HEK293 (cell line): ENCODE measurements around the gene IMMP2L.

Experiments
- CTCF ChIA-PET: fragments of 350-600 bp; formaldehyde crosslinking; extraction: SDS; loops from one replicate; lab custom pipeline; 2021; ENCODE audit warnings: antibody characterized with exemption; lab: Yijun Ruan, JAX
- POLR2A ChIA-PET: fragments of 300-600 bp; formaldehyde crosslinking; extraction: SDS; loops from one replicate; lab custom pipeline; 2020; ENCODE audit warnings: antibody characterized with exemption, inconsistent platforms; lab: Yijun Ruan, JAX
- H3K27ac ChIP-seq: fragments of 200-500 bp; sonication (Bioruptor generic); 2 replicates; pipeline ENCODE4 v1.5.1; 2014; ENCODE audit warnings: low read depth, low read length, control low read depth, inconsistent platforms; ENCODE audit errors: extremely low read depth
- H3K36me3 ChIP-seq, 2 experiments: fragments of 200-500 bp in 1 of 2; sonication (Bioruptor generic) in 1 of 2; 1 replicate in 1 of 2; 2 replicates in 1 of 2; pipeline ENCODE4 v1.5.1; 2014 to 2017; ENCODE audit warnings: inconsistent platforms in 2 of 2, low read length in 2 of 2; ENCODE audit not compliant: control insufficient read depth in 2 of 2, insufficient read depth in 1 of 2
- H3K4me1 ChIP-seq: fragments of 200-500 bp; sonication (Bioruptor generic); 2 replicates; pipeline ENCODE4 v1.5.1; 2014; ENCODE audit warnings: mild to moderate bottlenecking, low read length, inconsistent platforms; ENCODE audit not compliant: control insufficient read depth, insufficient read depth
- H3K4me3 ChIP-seq: 2 replicates; pipeline ENCODE4 v1.5.1; 2011; ENCODE audit warnings: low read depth, mild to moderate bottlenecking, control low read depth, low read length, moderate library complexity
- H3K9me3 ChIP-seq: fragments of 200-500 bp; sonication (Bioruptor generic); 2 replicates; pipeline ENCODE4 v1.5.1; 2014; ENCODE audit warnings: low read depth, low read length, inconsistent platforms; ENCODE audit not compliant: control insufficient read depth, insufficient read depth
- EGR2 ChIP-seq: fragments of 450-650 bp; formaldehyde crosslinking; IDR thresholded peaks from 2 replicates; pipeline ENCODE4 v1.5.1; 2016; ENCODE audit warnings: low read depth, missing biosample characterization, missing genetic modification characterization
- MYNN ChIP-seq: fragments of 450-650 bp; formaldehyde crosslinking; IDR thresholded peaks from 2 replicates; pipeline ENCODE4 v1.5.1; 2016; ENCODE audit warnings: missing biosample characterization, missing genetic modification characterization, borderline replicate concordance
- SP7 ChIP-seq: fragments of 450-650 bp; formaldehyde crosslinking; IDR thresholded peaks from 2 replicates; pipeline ENCODE4 v1.5.1; 2016; ENCODE audit warnings: missing biosample characterization, missing genetic modification characterization
- ZBTB1 ChIP-seq: fragments of 450-650 bp; formaldehyde crosslinking; IDR thresholded peaks from 2 replicates; pipeline ENCODE4 v1.5.1; 2016; ENCODE audit warnings: missing biosample characterization, missing genetic modification characterization
- ZNF133 ChIP-seq: fragments of 450-650 bp; formaldehyde crosslinking; IDR thresholded peaks from 2 replicates; pipeline ENCODE4 v1.5.1; 2016; ENCODE audit warnings: missing biosample characterization, missing genetic modification characterization
- ZNF175 ChIP-seq: fragments of 450-650 bp; formaldehyde crosslinking; IDR thresholded peaks from 2 replicates; pipeline ENCODE4 v1.5.1; 2016; ENCODE audit warnings: missing biosample characterization, missing genetic modification characterization
- ZNF184 ChIP-seq: fragments of 450-650 bp; IDR thresholded peaks from 2 replicates; pipeline ENCODE4 v1.5.1; 2018; ENCODE audit warnings: missing biosample characterization, mild to moderate bottlenecking, missing genetic modification characterization
- ZNF394 ChIP-seq: fragments of 450-650 bp; formaldehyde crosslinking; IDR thresholded peaks from 2 replicates; pipeline ENCODE4 v1.5.1; 2016; ENCODE audit warnings: missing biosample characterization, missing genetic modification characterization, mild to moderate bottlenecking, moderate library complexity, borderline replicate concordance
- ZNF629 ChIP-seq: fragments of 450-650 bp; formaldehyde crosslinking; IDR thresholded peaks from 2 replicates; pipeline ENCODE4 v1.5.1; 2017; ENCODE audit warnings: missing biosample characterization, missing genetic modification characterization
- ZNF677 ChIP-seq: fragments of 450-650 bp; IDR thresholded peaks from 2 replicates; pipeline ENCODE4 v1.5.0; 2018; ENCODE audit warnings: missing biosample characterization, mild to moderate bottlenecking, missing genetic modification characterization, moderate library complexity
- ZNF701 ChIP-seq: fragments of 450-650 bp; formaldehyde crosslinking; IDR thresholded peaks from 2 replicates; pipeline ENCODE4 v1.5.1; 2016; ENCODE audit warnings: missing biosample characterization, missing genetic modification characterization
- ZNF777 ChIP-seq: fragments of 450-650 bp; formaldehyde crosslinking; IDR thresholded peaks from 2 replicates; pipeline ENCODE4 v1.5.1; 2017; ENCODE audit warnings: missing biosample characterization, missing genetic modification characterization, borderline replicate concordance
- TF ChIP-seq, protein P1 (sequence below): fragments of 450-650 bp; formaldehyde crosslinking; IDR thresholded peaks from 2 replicates; pipeline ENCODE4 v1.5.1; 2017; ENCODE audit warnings: missing biosample characterization, missing genetic modification characterization
- TF ChIP-seq, protein P2 (sequence below): fragments of 450-650 bp; formaldehyde crosslinking; IDR thresholded peaks from 2 replicates; pipeline ENCODE4 v1.5.1; 2016; ENCODE audit warnings: missing biosample characterization, missing genetic modification characterization
- TF ChIP-seq, protein P3 (sequence below): sonication (generic); formaldehyde crosslinking; IDR thresholded peaks from 2 replicates; pipeline ENCODE4 v1.8.1; 2022; ENCODE audit warnings: mild to moderate bottlenecking, moderate library complexity, missing genetic modification reagents
- TF ChIP-seq, protein P4 (sequence below): fragments of 450-650 bp; formaldehyde crosslinking; IDR thresholded peaks from 2 replicates; pipeline ENCODE4 v1.5.1; 2016; ENCODE audit warnings: missing biosample characterization, missing genetic modification characterization, borderline replicate concordance
- TF ChIP-seq, protein P5 (sequence below): fragments of 450-650 bp; formaldehyde crosslinking; IDR thresholded peaks from 2 replicates; pipeline ENCODE4 v1.5.1; 2016; ENCODE audit warnings: missing biosample characterization, missing genetic modification characterization, borderline replicate concordance

The IMMP2L gene

DNA sequence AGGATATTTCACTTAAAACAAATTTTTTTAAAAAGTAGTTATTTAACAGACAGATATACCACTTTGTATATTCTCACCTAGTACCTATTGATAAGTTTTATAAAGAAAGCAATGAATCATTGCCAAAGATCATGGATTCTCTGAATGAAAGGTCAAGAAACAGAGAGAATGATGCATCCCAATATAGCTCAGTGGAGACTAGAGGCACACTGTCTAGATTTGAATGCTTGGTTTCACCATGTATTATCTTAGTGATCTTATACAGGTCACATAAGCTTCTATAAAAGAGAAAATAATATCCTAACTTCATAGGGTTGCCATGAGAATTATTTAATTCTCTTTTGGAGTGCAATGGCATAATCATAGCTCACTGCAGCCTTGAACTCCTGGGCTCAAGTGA is 558.4 kb downstream of the IMMP2L start:
- ChIA-PET CTCF (no interaction called here), POLR2A (no interaction called here)
- Histone ChIP-seq H3K4me3 (no peak overlapping the region), H3K4me1 (no peaks in the 10 kb centered on the region), H3K9me3 (no peaks in the 10 kb centered on the region), H3K27ac (no peak overlapping the region), H3K36me3 (no peaks in the 10 kb centered on the region)
- TF ChIP-seq ZNF629 (tag by site-specific recombination), result no peak
- TF ChIP-seq ZNF777 (tag by site-specific recombination), result no peak
- TF ChIP-seq, protein P1, sequence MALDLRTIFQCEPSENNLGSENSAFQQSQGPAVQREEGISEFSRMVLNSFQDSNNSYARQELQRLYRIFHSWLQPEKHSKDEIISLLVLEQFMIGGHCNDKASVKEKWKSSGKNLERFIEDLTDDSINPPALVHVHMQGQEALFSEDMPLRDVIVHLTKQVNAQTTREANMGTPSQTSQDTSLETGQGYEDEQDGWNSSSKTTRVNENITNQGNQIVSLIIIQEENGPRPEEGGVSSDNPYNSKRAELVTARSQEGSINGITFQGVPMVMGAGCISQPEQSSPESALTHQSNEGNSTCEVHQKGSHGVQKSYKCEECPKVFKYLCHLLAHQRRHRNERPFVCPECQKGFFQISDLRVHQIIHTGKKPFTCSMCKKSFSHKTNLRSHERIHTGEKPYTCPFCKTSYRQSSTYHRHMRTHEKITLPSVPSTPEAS (tag by site-specific recombination), result no peak
- no peak for TF ChIP-seq ZBTB1
- TF ChIP-seq, protein P2, sequence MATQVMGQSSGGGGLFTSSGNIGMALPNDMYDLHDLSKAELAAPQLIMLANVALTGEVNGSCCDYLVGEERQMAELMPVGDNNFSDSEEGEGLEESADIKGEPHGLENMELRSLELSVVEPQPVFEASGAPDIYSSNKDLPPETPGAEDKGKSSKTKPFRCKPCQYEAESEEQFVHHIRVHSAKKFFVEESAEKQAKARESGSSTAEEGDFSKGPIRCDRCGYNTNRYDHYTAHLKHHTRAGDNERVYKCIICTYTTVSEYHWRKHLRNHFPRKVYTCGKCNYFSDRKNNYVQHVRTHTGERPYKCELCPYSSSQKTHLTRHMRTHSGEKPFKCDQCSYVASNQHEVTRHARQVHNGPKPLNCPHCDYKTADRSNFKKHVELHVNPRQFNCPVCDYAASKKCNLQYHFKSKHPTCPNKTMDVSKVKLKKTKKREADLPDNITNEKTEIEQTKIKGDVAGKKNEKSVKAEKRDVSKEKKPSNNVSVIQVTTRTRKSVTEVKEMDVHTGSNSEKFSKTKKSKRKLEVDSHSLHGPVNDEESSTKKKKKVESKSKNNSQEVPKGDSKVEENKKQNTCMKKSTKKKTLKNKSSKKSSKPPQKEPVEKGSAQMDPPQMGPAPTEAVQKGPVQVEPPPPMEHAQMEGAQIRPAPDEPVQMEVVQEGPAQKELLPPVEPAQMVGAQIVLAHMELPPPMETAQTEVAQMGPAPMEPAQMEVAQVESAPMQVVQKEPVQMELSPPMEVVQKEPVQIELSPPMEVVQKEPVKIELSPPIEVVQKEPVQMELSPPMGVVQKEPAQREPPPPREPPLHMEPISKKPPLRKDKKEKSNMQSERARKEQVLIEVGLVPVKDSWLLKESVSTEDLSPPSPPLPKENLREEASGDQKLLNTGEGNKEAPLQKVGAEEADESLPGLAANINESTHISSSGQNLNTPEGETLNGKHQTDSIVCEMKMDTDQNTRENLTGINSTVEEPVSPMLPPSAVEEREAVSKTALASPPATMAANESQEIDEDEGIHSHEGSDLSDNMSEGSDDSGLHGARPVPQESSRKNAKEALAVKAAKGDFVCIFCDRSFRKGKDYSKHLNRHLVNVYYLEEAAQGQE (tag by site-specific recombination), result no peak
- no peak for TF ChIP-seq ZNF175 (tag by site-specific recombination)
- TF ChIP-seq MYNN (tag by site-specific recombination), result no peak
- TF ChIP-seq, protein P3, sequence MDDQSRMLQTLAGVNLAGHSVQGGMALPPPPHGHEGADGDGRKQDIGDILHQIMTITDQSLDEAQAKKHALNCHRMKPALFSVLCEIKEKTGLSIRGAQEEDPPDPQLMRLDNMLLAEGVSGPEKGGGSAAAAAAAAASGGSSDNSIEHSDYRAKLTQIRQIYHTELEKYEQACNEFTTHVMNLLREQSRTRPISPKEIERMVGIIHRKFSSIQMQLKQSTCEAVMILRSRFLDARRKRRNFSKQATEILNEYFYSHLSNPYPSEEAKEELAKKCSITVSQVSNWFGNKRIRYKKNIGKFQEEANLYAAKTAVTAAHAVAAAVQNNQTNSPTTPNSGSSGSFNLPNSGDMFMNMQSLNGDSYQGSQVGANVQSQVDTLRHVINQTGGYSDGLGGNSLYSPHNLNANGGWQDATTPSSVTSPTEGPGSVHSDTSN (CRISPR knock-in tag), result no peak
- TF ChIP-seq, protein P4, sequence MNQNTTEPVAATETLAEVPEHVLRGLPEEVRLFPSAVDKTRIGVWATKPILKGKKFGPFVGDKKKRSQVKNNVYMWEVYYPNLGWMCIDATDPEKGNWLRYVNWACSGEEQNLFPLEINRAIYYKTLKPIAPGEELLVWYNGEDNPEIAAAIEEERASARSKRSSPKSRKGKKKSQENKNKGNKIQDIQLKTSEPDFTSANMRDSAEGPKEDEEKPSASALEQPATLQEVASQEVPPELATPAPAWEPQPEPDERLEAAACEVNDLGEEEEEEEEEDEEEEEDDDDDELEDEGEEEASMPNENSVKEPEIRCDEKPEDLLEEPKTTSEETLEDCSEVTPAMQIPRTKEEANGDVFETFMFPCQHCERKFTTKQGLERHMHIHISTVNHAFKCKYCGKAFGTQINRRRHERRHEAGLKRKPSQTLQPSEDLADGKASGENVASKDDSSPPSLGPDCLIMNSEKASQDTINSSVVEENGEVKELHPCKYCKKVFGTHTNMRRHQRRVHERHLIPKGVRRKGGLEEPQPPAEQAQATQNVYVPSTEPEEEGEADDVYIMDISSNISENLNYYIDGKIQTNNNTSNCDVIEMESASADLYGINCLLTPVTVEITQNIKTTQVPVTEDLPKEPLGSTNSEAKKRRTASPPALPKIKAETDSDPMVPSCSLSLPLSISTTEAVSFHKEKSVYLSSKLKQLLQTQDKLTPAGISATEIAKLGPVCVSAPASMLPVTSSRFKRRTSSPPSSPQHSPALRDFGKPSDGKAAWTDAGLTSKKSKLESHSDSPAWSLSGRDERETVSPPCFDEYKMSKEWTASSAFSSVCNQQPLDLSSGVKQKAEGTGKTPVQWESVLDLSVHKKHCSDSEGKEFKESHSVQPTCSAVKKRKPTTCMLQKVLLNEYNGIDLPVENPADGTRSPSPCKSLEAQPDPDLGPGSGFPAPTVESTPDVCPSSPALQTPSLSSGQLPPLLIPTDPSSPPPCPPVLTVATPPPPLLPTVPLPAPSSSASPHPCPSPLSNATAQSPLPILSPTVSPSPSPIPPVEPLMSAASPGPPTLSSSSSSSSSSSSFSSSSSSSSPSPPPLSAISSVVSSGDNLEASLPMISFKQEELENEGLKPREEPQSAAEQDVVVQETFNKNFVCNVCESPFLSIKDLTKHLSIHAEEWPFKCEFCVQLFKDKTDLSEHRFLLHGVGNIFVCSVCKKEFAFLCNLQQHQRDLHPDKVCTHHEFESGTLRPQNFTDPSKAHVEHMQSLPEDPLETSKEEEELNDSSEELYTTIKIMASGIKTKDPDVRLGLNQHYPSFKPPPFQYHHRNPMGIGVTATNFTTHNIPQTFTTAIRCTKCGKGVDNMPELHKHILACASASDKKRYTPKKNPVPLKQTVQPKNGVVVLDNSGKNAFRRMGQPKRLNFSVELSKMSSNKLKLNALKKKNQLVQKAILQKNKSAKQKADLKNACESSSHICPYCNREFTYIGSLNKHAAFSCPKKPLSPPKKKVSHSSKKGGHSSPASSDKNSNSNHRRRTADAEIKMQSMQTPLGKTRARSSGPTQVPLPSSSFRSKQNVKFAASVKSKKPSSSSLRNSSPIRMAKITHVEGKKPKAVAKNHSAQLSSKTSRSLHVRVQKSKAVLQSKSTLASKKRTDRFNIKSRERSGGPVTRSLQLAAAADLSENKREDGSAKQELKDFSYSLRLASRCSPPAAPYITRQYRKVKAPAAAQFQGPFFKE (tag by site-specific recombination), result no peak
- TF ChIP-seq SP7 (tag by site-specific recombination), result no peak
- TF ChIP-seq ZNF133 (tag by site-specific recombination), result no peak
- TF ChIP-seq ZNF677, result no peak
- no peak for TF ChIP-seq EGR2 (tag by site-specific recombination)
- no peak for TF ChIP-seq ZNF394
- TF ChIP-seq ZNF701 (tag by site-specific recombination), result no peak
- TF ChIP-seq, protein P5, sequence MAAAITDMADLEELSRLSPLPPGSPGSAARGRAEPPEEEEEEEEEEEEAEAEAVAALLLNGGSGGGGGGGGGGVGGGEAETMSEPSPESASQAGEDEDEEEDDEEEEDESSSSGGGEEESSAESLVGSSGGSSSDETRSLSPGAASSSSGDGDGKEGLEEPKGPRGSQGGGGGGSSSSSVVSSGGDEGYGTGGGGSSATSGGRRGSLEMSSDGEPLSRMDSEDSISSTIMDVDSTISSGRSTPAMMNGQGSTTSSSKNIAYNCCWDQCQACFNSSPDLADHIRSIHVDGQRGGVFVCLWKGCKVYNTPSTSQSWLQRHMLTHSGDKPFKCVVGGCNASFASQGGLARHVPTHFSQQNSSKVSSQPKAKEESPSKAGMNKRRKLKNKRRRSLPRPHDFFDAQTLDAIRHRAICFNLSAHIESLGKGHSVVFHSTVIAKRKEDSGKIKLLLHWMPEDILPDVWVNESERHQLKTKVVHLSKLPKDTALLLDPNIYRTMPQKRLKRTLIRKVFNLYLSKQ (tag by site-specific recombination), result no peak
- TF ChIP-seq ZNF184 (tag by site-specific recombination), result no peak
- TF ChIP-seq, all 188 proteins: peak for 0
